HG02610 (cell line): ENCODE data around the gene TBC1D10A.
A peak's percentile ranks its signal among the peaks of the same experiment; 100 is the strongest.

Source experiments
- ATAC-seq: cut with Tn5 transposase; IDR thresholded peaks from one replicate; pipeline ENCODE4 v1.9.1; 2021; ENCODE audit warnings: mild to moderate bottlenecking, moderate library complexity; ENCODE audit not compliant: unreplicated experiment

The TBC1D10A gene

DNA sequence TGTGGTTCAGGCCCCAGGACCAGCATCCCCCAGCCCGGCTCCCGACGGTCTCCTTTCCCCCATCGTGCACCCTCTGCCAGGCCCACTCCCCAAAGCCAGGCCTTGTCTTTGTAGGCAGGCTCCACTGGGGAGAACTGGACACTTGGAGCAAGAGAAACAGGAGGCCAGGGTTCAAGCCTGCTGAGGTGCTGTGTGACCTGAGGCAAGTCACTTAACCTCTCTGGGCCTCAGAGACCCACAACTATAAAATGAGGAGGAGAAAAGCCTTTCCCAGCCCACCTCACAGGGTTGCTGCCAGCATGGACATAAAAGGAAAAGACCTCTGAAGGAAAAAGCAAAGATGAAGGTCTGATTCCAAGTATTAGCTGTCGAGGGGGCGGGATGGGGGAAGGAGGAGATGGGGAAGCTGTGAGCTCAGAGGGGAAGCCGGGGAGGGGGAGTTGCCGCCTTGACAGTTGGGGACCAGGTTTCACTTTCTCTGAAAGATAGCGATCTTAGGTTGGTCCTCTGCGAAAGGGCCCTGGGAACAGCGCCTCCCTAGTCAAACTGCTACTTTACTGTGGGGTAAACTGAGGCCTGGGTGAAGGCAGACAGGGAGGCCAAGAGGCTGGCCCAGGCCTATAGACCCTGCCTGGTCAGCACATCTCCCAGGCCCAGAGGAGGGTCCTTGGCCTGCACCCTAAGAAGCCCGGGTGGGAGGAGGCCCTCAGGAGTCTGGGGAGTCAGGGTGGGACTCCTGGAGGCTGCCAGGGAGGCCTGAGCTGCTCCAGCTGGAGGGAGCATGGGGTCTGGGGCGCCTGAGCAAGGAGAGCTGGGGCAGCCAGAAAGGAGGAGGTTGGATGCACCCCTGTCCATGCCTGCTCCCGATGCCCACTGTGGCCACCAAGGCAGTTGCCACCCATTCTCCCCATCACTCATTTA is 59.1 kb downstream of the TBC1D10A start:
- no peak for ATAC-seq

DNA sequence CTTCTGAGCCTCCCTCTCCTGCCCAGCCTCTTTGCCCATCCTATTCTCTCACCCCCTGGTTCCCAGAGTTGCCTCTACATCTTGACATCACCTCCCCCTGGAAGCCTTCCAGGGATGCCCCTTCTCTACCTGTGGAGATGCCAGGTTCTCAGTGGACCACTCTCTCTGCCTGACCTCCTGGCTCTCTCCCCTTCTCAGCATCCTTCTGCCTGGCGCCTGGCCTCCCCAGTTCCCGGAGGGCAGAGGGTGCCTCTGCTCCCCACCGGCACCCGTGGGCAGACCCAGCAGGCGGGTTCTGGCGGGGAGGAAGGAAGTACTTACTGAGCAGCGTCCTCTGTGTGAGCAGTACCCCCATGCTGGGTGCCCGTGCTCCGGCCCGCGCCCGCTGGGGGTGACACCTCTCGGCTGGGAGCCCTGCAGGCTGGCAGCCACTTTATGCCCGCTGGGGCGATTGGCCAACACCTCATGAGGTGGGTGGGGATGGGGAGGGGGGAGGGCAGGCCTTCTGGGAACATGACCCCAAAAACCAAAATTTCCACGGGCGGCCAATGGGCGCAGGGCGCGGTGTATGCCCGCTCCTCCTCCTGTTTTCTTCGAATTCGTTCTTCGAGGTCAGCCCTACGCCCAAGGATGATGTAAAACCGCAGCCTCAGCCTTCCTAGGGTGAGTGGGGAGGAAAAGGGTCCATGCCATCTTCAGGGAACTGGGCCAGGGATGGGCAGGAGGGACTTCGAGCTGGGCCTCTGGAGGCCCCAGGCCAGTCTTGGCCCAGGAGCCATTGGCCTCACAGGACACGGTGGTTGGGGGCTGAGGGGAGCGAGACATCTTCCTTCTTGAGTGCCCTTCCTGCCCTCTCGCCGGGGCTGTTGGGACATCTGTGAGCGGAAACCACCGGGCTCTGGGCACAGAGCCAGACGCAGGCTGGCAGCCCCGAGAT is 60.0 kb downstream of the TBC1D10A start, which contains the start of gene OSM:
Gene OSM (minus strand): TSS at position 407 of the 937 bp plus-strand sequence. CDS start 52 bp downstream, at position 355.
- peak; percentile 3 for ATAC-seq

- peak; percentile 69 for ATAC-seq
These were observed 60.8 kb downstream of the TBC1D10A start for GRCh38 chr22:30265823-30266444.

GRCh38 chr22:30265131-30265720 is 61.5 kb downstream of the TBC1D10A start:
- no peak for ATAC-seq

- ATAC-seq, result no peak
These were observed 62.9 kb downstream of the TBC1D10A start for GRCh38 chr22:30263883-30264282.

GRCh38 chr22:30262917-30263741 is 63.6 kb downstream of the TBC1D10A start:
- no peak for ATAC-seq

GRCh38 chr22:30262112-30262511 is 64.6 kb downstream of the TBC1D10A start:
- ATAC-seq, result no peak

- ATAC-seq, result no peak
These were observed 65.6 kb downstream of the TBC1D10A start for GRCh38 chr22:30261134-30261533.

- no peak for ATAC-seq
These were observed 66.1 kb downstream of the TBC1D10A start for GRCh38 chr22:30260682-30261081.

GRCh38 chr22:30260276-30260675 is 66.5 kb downstream of the TBC1D10A start:
- ATAC-seq, result no peak

DNA sequence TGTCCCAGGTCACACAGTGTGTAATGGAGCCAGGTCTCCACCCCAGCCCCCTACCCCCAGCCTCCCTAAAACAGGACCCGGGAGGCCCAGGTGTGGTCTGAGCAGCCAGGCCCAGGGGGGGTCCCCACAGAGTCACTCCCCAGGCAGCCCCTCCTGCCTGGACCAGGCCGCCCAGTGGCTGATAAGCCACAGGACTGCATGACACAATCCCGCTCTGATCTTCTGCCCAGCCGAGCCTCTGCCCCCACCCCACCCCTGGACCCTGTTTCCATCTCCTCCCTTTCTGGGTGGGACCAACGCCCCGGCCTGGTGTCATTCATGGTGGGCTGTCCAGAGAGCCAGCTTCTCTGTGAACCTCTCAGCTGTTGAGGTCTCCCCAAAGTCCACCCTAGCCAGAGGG is 72.4 kb downstream of the TBC1D10A start:
- no peak for ATAC-seq

DNA sequence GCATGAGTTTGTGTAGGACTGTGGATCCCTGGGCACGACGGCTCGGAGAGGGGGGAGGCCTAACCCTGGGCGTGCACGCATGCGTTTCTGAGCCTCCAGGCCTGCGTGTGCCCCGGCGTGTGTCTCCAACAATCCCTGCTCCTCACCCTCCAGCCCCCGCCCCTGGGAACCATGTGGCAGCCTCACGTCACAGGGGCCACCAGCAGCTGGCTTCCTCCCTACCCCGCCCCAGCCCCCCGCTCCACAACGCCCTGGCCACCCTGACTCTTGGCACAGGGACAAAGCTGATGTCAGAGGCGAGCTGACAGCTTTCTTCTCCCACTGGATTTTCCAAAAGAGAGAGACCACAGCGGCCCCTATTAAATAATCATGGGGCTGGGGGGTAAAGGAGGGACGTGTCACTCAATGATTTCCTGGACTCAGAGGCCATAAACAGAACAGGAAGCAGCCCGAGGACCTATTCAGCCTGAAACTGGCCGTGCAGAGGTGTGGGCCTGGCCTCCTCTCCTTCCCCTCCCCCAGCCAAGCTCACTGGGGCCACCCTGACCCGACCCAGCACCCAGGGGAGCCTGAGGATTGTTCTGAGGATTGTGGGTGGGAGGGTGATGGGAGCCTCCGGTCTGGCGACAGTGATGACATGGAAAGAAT is 73.4 kb downstream of the TBC1D10A start:
- no peak for ATAC-seq

GRCh38 chr22:30252411-30253204 is 74.1 kb downstream of the TBC1D10A start:
- ATAC-seq, result no peak

DNA sequence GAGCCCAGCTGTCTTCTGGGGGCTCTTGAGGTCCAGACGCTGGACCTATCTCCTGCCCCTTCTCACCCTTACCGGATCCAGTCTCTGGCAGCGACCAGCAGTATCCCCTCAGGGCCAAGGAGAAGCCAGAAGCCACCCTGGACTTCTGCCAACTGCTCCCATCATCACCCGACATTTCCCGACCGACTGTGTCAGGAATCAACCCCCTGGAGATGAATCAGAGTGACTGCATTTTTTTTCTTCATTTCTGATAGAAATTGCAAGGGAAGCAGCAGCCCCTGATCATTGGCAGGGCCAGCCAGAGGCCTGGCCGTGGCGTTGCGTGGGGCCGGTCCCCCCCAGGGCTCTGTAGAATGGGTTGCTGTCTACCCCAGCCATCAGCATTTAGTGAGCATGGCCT is 75.0 kb downstream of the TBC1D10A start:
- ATAC-seq, result no peak

DNA sequence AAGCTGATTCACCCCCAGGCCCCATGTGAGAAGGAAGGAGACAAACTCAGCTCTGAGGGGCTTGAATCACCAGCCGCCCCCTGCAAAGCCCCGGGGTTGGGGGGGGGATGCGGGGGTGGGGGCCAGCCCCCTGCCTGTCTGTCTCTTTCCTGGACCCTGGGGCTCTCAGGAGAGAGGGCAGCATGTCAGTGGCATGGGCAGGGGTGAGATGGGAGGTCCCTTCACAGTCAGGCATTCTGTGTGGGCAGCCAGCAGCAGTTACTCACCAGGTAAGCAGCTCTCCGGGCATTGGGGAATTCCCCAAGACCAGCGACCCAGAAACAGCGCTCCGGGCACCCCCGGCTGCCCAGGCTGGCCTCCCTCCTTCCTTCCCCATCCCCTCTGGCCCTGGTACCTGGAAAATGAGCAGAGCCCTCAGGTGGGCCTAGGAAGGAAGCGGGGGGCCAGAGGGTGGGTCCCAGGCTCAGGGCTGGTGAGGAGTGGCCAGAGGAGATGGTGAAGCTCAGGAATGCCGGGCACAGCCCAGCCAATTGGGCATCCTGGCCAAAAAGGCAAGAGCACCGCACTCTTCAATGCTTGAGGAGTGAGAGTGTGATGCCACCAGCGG is 76.0 kb downstream of the TBC1D10A start:
- ATAC-seq, result no peak

GRCh38 chr22:30250039-30250565 is 76.6 kb downstream of the TBC1D10A start:
- ATAC-seq, result no peak
